Parathyroid adenoma (tissue), 2 donors: ENCODE data around the gene ALDH1L2.

Experiments
- H2AFZ ChIP-seq: fragments of 300-600 bp; sonication (generic); one replicate; pipeline ENCODE4 v1.7.0; 2017; ENCODE audit warnings: antibody characterized with exemption, mild to moderate bottlenecking
- H3K27ac ChIP-seq: fragments of 300-600 bp; sonication (generic); one replicate; pipeline ENCODE4 v1.7.0; 2017
- H3K27me3 ChIP-seq: fragments of 300-600 bp; sonication (generic); one replicate; pipeline ENCODE4 v1.7.0; 2017; ENCODE audit warnings: low read length; ENCODE audit not compliant: control insufficient read depth, insufficient read depth
- H3K36me3 ChIP-seq: fragments of 300-600 bp; sonication (generic); one replicate; pipeline ENCODE4 v1.7.0; 2017; ENCODE audit warnings: low read length; ENCODE audit not compliant: control insufficient read depth, insufficient read depth
- H3K4me1 ChIP-seq: fragments of 300-600 bp; sonication (generic); one replicate; pipeline ENCODE4 v1.7.0; 2017; ENCODE audit warnings: control low read depth
- H3K4me2 ChIP-seq: fragments of 300-600 bp; sonication (generic); one replicate; pipeline ENCODE4 v1.7.0; 2017; ENCODE audit warnings: low read length
- H3K4me3 ChIP-seq: fragments of 300-600 bp; sonication (generic); one replicate; pipeline ENCODE4 v1.7.0; 2017; ENCODE audit warnings: low read depth, low read length
- H3K79me2 ChIP-seq: fragments of 300-600 bp; sonication (generic); one replicate; pipeline ENCODE4 v1.7.0; 2017; ENCODE audit warnings: control low read depth
- H3K9ac ChIP-seq: fragments of 300-600 bp; sonication (generic); one replicate; pipeline ENCODE4 v1.7.0; 2017; ENCODE audit warnings: mild to moderate bottlenecking
- H3K9me3 ChIP-seq: fragments of 300-600 bp; sonication (generic); one replicate; pipeline ENCODE4 v1.7.0; 2017; ENCODE audit warnings: low read length; ENCODE audit not compliant: control insufficient read depth
- TF ChIP-seq, protein P1 (sequence below): fragments of 300-600 bp; sonication (generic); IDR thresholded peaks from one replicate; pipeline ENCODE4 v1.7.0; 2017; ENCODE audit warnings: antibody characterized with exemption, mild to moderate bottlenecking
- donor health status: primary hyperparathyroidism.

Gene ALDH1L2

GRCh38 chr12:105106621-105107020 is 22.4 kb upstream of the ALDH1L2 start:
- Histone ChIP-seq H3K79me2 (peaks cover 2% of the 10 kb centered on the region), H3K27ac (no peak overlapping the region), H2AFZ (peak overlapping the region; percentile 96), H3K4me1 (peaks cover 3% of the 10 kb centered on the region), H3K27me3 (no peaks in the 10 kb centered on the region), H3K36me3 (no peaks in the 10 kb centered on the region), H3K4me3 (peak overlapping the region; percentile 69), H3K9me3 (no peaks in the 10 kb centered on the region), H3K4me2 (peak overlapping the region; percentile 81), H3K9ac (no peak overlapping the region)
- TF ChIP-seq, protein P1, sequence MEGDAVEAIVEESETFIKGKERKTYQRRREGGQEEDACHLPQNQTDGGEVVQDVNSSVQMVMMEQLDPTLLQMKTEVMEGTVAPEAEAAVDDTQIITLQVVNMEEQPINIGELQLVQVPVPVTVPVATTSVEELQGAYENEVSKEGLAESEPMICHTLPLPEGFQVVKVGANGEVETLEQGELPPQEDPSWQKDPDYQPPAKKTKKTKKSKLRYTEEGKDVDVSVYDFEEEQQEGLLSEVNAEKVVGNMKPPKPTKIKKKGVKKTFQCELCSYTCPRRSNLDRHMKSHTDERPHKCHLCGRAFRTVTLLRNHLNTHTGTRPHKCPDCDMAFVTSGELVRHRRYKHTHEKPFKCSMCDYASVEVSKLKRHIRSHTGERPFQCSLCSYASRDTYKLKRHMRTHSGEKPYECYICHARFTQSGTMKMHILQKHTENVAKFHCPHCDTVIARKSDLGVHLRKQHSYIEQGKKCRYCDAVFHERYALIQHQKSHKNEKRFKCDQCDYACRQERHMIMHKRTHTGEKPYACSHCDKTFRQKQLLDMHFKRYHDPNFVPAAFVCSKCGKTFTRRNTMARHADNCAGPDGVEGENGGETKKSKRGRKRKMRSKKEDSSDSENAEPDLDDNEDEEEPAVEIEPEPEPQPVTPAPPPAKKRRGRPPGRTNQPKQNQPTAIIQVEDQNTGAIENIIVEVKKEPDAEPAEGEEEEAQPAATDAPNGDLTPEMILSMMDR: no peak

- Histone ChIP-seq H3K79me2 (peaks cover 2% of the 10 kb centered on the region), H3K36me3 (no peaks in the 10 kb centered on the region), H2AFZ (no peak overlapping the region), H3K9ac (no peak overlapping the region), H3K4me1 (peaks cover 3% of the 10 kb centered on the region), H3K27me3 (no peaks in the 10 kb centered on the region), H3K4me3 (no peak overlapping the region), H3K4me2 (no peak overlapping the region), H3K9me3 (no peaks in the 10 kb centered on the region), H3K27ac (no peak overlapping the region)
- TF ChIP-seq, protein P1: no peak
Measured at GRCh38 chr12:105104762-105105161, 20.5 kb upstream of the ALDH1L2 start.

DNA sequence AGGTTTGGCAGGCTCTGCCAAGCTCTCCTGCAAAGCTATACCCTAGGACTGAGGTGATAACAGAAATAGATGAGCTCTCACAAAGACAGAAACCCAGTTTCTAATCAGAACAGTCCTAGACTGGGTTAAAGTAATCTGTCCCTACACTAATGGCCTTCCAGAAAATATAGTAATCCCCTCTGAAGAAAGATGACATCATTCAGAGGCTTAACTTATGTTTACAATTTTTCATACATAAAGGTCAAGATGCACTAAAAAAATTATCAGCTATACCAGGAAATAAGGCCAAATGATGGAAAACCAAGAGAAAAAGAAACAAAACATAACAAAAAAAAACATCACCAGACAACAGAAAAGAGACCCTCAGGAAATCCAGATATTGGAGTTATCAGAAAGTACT is 18.4 kb upstream of the ALDH1L2 start:
- Histone ChIP-seq H3K4me1 (peaks cover 3% of the 10 kb centered on the region), H3K9me3 (no peaks in the 10 kb centered on the region), H3K4me2 (no peak overlapping the region), H3K79me2 (no peaks in the 10 kb centered on the region), H2AFZ (no peak overlapping the region), H3K27ac (no peak overlapping the region), H3K9ac (no peak overlapping the region), H3K27me3 (no peaks in the 10 kb centered on the region), H3K4me3 (no peak overlapping the region), H3K36me3 (no peaks in the 10 kb centered on the region)
- TF ChIP-seq, protein P1: no peak

DNA sequence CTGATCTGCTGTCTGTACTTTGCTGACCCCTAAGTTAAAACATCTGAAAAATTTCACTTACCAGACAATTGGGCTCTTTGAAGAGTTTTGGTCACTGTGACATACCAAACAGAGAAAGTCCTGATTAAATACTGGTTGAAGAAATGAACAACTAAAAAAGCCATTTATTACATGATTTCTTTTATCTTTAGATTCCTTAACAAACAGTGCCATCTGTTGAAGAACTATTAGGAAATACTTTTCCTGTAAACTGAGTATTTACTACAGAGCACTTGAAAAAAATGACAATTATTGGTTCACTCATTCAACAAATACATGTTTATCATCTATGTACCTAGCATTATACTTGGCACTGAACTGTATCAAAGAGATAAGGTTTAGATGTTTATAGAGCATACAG is 16.7 kb upstream of the ALDH1L2 start:
- TF ChIP-seq, protein P1: no peak
- no peaks in the 10 kb centered on the region for H3K79me2 ChIP-seq
- no peaks in the 10 kb centered on the region for H3K36me3 ChIP-seq
- no peak overlapping the region for H3K4me2 ChIP-seq
- no peaks in the 10 kb centered on the region for H3K9me3 ChIP-seq
- H3K27ac ChIP-seq: no peak overlapping the region
- no peaks in the 10 kb centered on the region for H3K27me3 ChIP-seq
- H2AFZ ChIP-seq: no peak overlapping the region
- no peak overlapping the region for H3K4me3 ChIP-seq
- no peak overlapping the region for H3K9ac ChIP-seq
- H3K4me1 ChIP-seq: no peaks in the 10 kb centered on the region

DNA sequence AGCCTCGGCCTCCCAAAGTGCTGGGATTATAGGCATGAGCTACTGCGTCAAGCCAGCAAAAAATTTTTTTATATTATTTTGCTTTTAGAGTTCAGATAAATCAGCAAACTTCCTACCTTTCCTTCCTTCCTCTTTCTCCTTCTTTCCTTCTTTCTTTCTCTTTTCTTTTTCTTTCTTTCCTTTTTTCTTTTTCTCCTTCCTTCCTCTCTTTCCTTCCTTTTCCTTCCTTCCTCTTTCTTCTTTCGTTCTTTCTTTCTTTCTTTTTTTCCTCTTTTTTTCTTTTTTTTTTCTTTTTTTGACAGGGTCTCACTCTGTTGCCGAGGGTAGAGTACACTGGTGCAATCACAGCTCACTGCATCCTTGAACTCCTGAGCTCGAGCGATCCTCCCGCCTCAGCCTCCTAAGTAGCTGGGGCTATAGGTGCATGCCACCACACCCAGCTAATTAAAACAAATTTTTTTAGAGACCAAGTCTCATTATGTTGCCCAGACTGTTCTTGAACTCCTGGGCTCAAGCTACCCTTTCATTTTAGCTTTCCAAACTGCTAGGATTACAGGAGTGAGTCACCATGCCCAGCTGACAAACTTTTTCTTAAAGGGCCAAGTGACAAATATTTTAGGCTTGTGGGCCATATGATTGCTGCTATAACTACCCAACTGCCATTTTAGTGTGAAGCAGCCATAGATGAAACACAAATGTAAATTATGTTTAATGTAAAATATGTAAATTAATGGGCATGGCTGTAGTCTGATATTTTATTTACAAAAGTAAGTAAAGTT is 16.1 kb upstream of the ALDH1L2 start:
- H3K4me2 ChIP-seq: no peak overlapping the region
- H3K4me3 ChIP-seq: no peak overlapping the region

More for the DNA sequence above, 16.1 kb upstream of the ALDH1L2 start:
- Histone ChIP-seq H2AFZ (no peak overlapping the region), H3K36me3 (no peaks in the 10 kb centered on the region), H3K27ac (no peak overlapping the region), H3K4me1 (no peaks in the 10 kb centered on the region), H3K9me3 (no peaks in the 10 kb centered on the region), H3K9ac (no peak overlapping the region), H3K79me2 (no peaks in the 10 kb centered on the region), H3K27me3 (no peaks in the 10 kb centered on the region)
- TF ChIP-seq, protein P1: no peak
